ENCODE data around the gene CDH4. TPM values are rescaled to one million over a fixed set of nuclear protein-coding genes. Genes with fewer than 3 reads are reported as not detected.

Gene CDH4
- total RNA-seq, 6 donors from 2014 or later, result 0.20 to 1.0 (median 0.40) TPM; not detected in 1

GRCh38 chr20:61571916-61572711 lies 320.1 kb downstream of the CDH4 start:
- H3K4me3 ChIP-seq, result no peak overlapping the region
- TF ChIP-seq POLR2AphosphoS5 (IDR thresholded peaks at IDR 0.05), result no peak
- 69 to 79% methylated on average over 9 to 13 of the region's 13 CpGs for WGBS, 2 donors
- H3K27ac ChIP-seq, result no peak overlapping the region
- DNase-seq, result no peak
- H3K9me3 ChIP-seq, result no peaks in the 10 kb centered on the region
- ATAC-seq (ENCODE audit: low FRiP score in 2 of 2), result no peak
- no peaks in the 10 kb centered on the region for H3K27me3 ChIP-seq
- H3K4me1 ChIP-seq, result no peaks in the 10 kb centered on the region
- H3K36me3 ChIP-seq, result no peaks in the 10 kb centered on the region

- no peaks in the 10 kb centered on the region for H3K4me1 ChIP-seq
- H3K36me3 ChIP-seq, result no peaks in the 10 kb centered on the region
- ATAC-seq (ENCODE audit: low FRiP score in 2 of 2) (no peak), DNase-seq (no peak)
- TF ChIP-seq CTCF (IDR thresholded peaks at IDR 0.05) (no peak), EP300 (IDR thresholded peaks at IDR 0.05) (no peak), POLR2AphosphoS5 (IDR thresholded peaks at IDR 0.05) (no peak), POLR2A (IDR thresholded peaks at IDR 0.05) (no peak)
- 78 to 86% methylated on average over 7 of the region's 7 CpGs for WGBS, 2 donors
- H3K9me3 ChIP-seq, result no peaks in the 10 kb centered on the region
- H3K27ac ChIP-seq, result no peak overlapping the region
- H3K27me3 ChIP-seq, result no peaks in the 10 kb centered on the region
- H3K4me3 ChIP-seq, result no peak overlapping the region
Measured at GRCh38 chr20:61572789-61573188, 320.7 kb downstream of the CDH4 start.

GRCh38 chr20:61573415-61574305 lies 321.6 kb downstream of the CDH4 start:
- Histone ChIP-seq H3K9me3 (no peaks in the 10 kb centered on the region), H3K36me3 (no peaks in the 10 kb centered on the region), H3K27ac (no peak overlapping the region), H3K27me3 (no peaks in the 10 kb centered on the region), H3K4me3 (no peak overlapping the region), H3K4me1 (no peaks in the 10 kb centered on the region)
- DNase-seq (no peak), ATAC-seq (ENCODE audit: low FRiP score in 2 of 2) (no peak)
- TF ChIP-seq POLR2AphosphoS5 (IDR thresholded peaks at IDR 0.05) (no peak), CTCF (IDR thresholded peaks at IDR 0.05) (no peak), EP300 (IDR thresholded peaks at IDR 0.05) (no peak), POLR2A (IDR thresholded peaks at IDR 0.05) (no peak)
- 61 to 72% methylated on average over 3 to 16 of the region's 16 CpGs for WGBS, 2 donors

- TF ChIP-seq POLR2AphosphoS5 (IDR thresholded peaks at IDR 0.05) (no peak), POLR2A (IDR thresholded peaks at IDR 0.05) (no peak), EP300 (IDR thresholded peaks at IDR 0.05) (no peak), CTCF (IDR thresholded peaks at IDR 0.05) (no peak)
- ATAC-seq (ENCODE audit: low FRiP score in 2 of 2), result no peak
- Histone ChIP-seq H3K9me3 (no peaks in the 10 kb centered on the region), H3K27me3 (no peaks in the 10 kb centered on the region), H3K27ac (no peak overlapping the region), H3K36me3 (no peaks in the 10 kb centered on the region), H3K4me3 (no peak overlapping the region), H3K4me1 (no peaks in the 10 kb centered on the region)
- no peak for DNase-seq
- WGBS, 2 donors, result 53 to 62% methylated on average over 5 to 6 of the region's 6 CpGs
Measured at GRCh38 chr20:61575151-61575937, 323.3 kb downstream of the CDH4 start.

GRCh38 chr20:61576372-61576771 lies 324.3 kb downstream of the CDH4 start:
- Histone ChIP-seq H3K4me3 (no peak overlapping the region), H3K27ac (no peak overlapping the region), H3K36me3 (no peaks in the 10 kb centered on the region), H3K27me3 (no peaks in the 10 kb centered on the region), H3K9me3 (no peaks in the 10 kb centered on the region), H3K4me1 (no peaks in the 10 kb centered on the region)
- WGBS, 2 donors, result 82 to 84% methylated on average over 5 of the region's 5 CpGs
- TF ChIP-seq POLR2A (IDR thresholded peaks at IDR 0.05) (no peak), EP300 (IDR thresholded peaks at IDR 0.05) (no peak), POLR2AphosphoS5 (IDR thresholded peaks at IDR 0.05) (no peak)
- no peak for ATAC-seq (ENCODE audit: low FRiP score in 2 of 2)
- no peak for DNase-seq

All from upper lobe of left lung (tissue), 6 donors.